Adipocyte (in vitro differentiated cells): ENCODE data around the gene SETD1A.

Experiments
- DNase-seq: peaks from one replicate; pipeline ENCODE4 v3.0.0-alpha.2; 2015; ENCODE audit warnings: low read depth
- H3K27me3 ChIP-seq: replicated peaks from 2 replicates; pipeline ENCODE4 v1.7.0; 2013; ENCODE audit warnings: mild to moderate bottlenecking, low read length, moderate library complexity; ENCODE audit not compliant: control insufficient read depth, insufficient read depth
- H3K36me3 ChIP-seq: 2 replicates; pipeline ENCODE4 v1.7.0; 2013; ENCODE audit warnings: low read length, mild to moderate bottlenecking, moderate library complexity; ENCODE audit not compliant: control insufficient read depth, insufficient read depth, severe bottlenecking
- H3K4me1 ChIP-seq: 2 replicates; pipeline ENCODE4 v1.7.0; 2013; ENCODE audit warnings: mild to moderate bottlenecking, low read length, moderate library complexity; ENCODE audit not compliant: control insufficient read depth, insufficient read depth
- H3K4me3 ChIP-seq: 2 replicates; pipeline ENCODE4 v1.7.0; 2013; ENCODE audit warnings: mild to moderate bottlenecking, low read length, moderate library complexity
- H3K9ac ChIP-seq: 2 replicates; pipeline ENCODE4 v1.7.0; 2013; ENCODE audit warnings: mild to moderate bottlenecking, low read length, moderate library complexity
- H3K9me3 ChIP-seq: 2 replicates; pipeline ENCODE4 v1.7.0; 2013; ENCODE audit warnings: mild to moderate bottlenecking, low read length, moderate library complexity; ENCODE audit not compliant: control insufficient read depth

The SETD1A gene

DNA sequence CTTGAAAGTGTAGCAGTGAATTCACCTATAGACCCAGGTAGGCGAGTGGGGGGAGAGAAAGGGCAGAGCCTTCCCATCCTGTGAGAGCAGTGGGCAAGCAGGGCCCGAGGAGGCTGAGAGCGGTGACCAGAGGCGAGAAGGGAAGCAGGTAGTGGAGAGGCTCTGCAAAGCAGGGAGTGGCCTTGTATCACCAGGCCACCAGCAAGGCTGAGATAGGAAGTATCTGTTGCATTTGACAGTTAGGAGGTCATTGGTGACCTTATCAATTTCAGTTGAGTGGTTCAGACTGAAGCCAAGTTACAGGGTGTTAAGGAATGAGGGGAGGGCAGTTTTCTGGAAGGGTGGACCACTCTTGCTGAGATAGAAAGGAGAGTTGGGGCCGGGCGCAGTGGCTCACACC lies 16.8 kb downstream of the SETD1A start:
- Histone ChIP-seq H3K4me3 (no peak overlapping the region), H3K36me3 (peaks cover 87% of the 10 kb centered on the region)
- no peak for DNase-seq

DNA sequence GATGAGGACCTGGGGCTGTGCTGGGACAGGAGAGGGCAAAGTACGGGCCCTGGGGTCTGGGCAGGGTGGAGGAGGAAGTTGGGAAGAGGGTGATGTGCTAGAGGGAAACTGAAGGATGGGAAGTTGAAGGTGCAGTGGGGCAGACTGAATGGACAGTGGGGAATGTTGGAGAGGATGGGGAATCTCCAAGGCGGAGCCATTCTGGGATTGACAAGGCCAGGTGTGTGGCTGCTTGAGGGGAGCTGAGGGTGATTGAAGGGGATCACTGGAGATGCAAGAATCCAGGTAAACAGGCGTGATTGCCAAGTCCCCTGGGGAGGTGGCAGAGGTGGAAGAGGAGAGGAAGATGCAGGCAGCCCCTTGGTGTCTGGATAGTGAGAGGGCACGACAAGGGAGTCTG lies 18.9 kb downstream of the SETD1A start:
- DNase-seq: no peak
- peaks cover 88% of the 10 kb centered on the region for H3K36me3 ChIP-seq

More for the DNA sequence above, 16.8 kb downstream of the SETD1A start:
- no peaks in the 10 kb centered on the region for H3K4me1 ChIP-seq
- H3K9ac ChIP-seq: no peak overlapping the region
- H3K9me3 ChIP-seq: no peaks in the 10 kb centered on the region
- no peaks in the 10 kb centered on the region for H3K27me3 ChIP-seq

GRCh38 chr16:30977502-30977901 lies 19.9 kb downstream of the SETD1A start:
- H3K9me3 ChIP-seq: no peaks in the 10 kb centered on the region
- no peaks in the 10 kb centered on the region for H3K27me3 ChIP-seq
- H3K4me3 ChIP-seq: no peak overlapping the region
- H3K4me1 ChIP-seq: peaks cover 1% of the 10 kb centered on the region
- no peak for DNase-seq
- H3K36me3 ChIP-seq: peaks cover 84% of the 10 kb centered on the region
- H3K9ac ChIP-seq: no peak overlapping the region

More for the DNA sequence above, 18.9 kb downstream of the SETD1A start:
- no peak overlapping the region for H3K4me3 ChIP-seq
- no peaks in the 10 kb centered on the region for H3K27me3 ChIP-seq
- H3K9ac ChIP-seq: no peak overlapping the region
- H3K9me3 ChIP-seq: no peaks in the 10 kb centered on the region
- H3K4me1 ChIP-seq: no peaks in the 10 kb centered on the region

- H3K9ac ChIP-seq: no peak overlapping the region
- H3K9me3 ChIP-seq: no peaks in the 10 kb centered on the region
- DNase-seq: no peak
- H3K4me3 ChIP-seq: no peak overlapping the region
- H3K27me3 ChIP-seq: no peaks in the 10 kb centered on the region
- peaks cover 74% of the 10 kb centered on the region for H3K36me3 ChIP-seq
- peaks cover 10% of the 10 kb centered on the region for H3K4me1 ChIP-seq
Observed at GRCh38 chr16:30979170-30980022, 21.8 kb downstream of the SETD1A start.

DNA sequence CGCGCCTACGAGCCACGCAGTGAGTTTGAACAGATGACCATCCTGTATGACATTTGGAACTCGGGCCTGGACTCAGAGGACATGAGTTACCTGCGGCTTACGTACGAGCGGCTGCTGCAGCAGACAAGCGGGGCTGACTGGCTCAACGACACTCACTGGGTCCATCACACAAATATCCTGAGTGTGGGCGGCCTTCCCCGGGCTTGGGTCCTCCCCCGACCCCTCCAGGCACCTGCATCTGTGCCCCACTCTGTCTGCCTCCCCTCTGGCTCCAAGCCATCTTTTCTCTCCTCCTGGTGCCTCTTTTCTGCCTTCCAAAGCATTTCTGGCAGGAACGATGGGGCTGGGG lies 22.4 kb downstream of the SETD1A start:
- no peak for DNase-seq
- H3K9me3 ChIP-seq: no peaks in the 10 kb centered on the region
- H3K4me3 ChIP-seq: no peak overlapping the region
- H3K9ac ChIP-seq: no peak overlapping the region
- no peaks in the 10 kb centered on the region for H3K27me3 ChIP-seq
- H3K4me1 ChIP-seq: peaks cover 10% of the 10 kb centered on the region
- peaks cover 73% of the 10 kb centered on the region for H3K36me3 ChIP-seq

GRCh38 chr16:30980434-30980833 lies 22.9 kb downstream of the SETD1A start:
- no peak for DNase-seq
- no peak overlapping the region for H3K4me3 ChIP-seq
- no peak overlapping the region for H3K9ac ChIP-seq
- H3K36me3 ChIP-seq: peaks cover 68% of the 10 kb centered on the region
- H3K9me3 ChIP-seq: no peaks in the 10 kb centered on the region
- peaks cover 14% of the 10 kb centered on the region for H3K4me1 ChIP-seq
- no peaks in the 10 kb centered on the region for H3K27me3 ChIP-seq

DNA sequence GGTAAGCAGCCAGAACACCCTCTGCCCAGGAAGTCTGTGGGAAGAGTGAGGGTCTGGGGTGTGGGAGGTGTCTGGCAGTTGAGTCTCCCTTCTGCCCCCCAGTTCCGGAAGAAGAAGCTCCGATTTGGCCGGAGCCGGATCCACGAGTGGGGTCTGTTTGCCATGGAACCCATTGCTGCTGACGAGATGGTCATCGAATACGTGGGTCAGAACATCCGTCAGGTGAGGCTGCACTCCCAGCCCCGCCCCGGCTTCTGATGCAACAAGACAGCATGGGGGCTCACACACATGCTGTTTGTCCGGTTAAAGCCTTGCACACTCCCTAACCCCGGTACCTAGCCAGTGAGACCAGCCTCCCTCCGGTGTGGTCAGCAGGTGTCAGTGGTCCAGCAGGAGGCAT lies 23.4 kb downstream of the SETD1A start:
- no peak for DNase-seq
- Histone ChIP-seq H3K9ac (no peak overlapping the region), H3K4me1 (peaks cover 19% of the 10 kb centered on the region), H3K27me3 (no peaks in the 10 kb centered on the region), H3K9me3 (no peaks in the 10 kb centered on the region), H3K4me3 (no peak overlapping the region), H3K36me3 (peaks cover 63% of the 10 kb centered on the region)

GRCh38 chr16:30982548-30983288 lies 25.2 kb downstream of the SETD1A start:
- no peak overlapping the region for H3K4me3 ChIP-seq
- H3K27me3 ChIP-seq: no peaks in the 10 kb centered on the region
- no peak overlapping the region for H3K9ac ChIP-seq
- no peak for DNase-seq
- H3K36me3 ChIP-seq: peaks cover 48% of the 10 kb centered on the region
- no peaks in the 10 kb centered on the region for H3K9me3 ChIP-seq
- peaks cover 29% of the 10 kb centered on the region for H3K4me1 ChIP-seq

GRCh38 chr16:30983289-30983889 lies 25.8 kb downstream of the SETD1A start:
- Histone ChIP-seq H3K36me3 (peaks cover 41% of the 10 kb centered on the region), H3K9me3 (no peaks in the 10 kb centered on the region), H3K9ac (no peak overlapping the region), H3K4me1 (peaks cover 29% of the 10 kb centered on the region), H3K4me3 (no peak overlapping the region), H3K27me3 (no peaks in the 10 kb centered on the region)
- DNase-seq: no peak

DNA sequence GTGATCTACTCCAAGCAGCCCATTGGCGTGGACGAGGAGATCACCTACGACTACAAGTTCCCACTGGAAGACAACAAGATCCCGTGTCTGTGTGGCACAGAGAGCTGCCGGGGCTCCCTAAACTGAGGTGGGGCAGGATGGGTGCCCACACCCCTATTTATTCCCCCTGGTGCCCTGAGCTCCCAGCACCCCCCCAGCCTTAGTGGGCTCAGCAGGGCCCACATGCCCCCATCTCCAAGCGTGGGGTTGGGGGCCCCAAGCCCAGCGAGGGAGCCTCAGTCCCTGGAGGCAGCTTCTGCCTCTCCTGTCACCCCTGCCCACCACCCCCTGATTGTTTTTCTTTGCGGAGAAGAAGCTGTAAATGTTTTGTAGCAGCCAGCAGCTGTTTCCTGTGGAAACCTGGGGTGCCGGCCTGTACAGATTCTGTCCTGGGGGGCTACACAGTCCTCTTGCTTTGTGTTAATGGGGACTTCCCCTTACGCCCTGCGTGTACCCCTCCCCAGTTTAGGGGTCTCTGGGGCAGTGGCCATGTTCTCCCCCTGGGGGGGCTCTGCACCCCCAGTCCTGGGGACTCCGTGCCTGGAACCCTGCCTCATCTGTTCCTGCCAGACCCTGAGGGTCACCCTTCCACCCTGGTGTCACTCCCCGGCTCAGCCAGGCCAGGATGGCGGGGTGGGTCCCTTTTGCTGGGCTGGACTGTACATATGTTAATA lies 26.5 kb downstream of the SETD1A start:
- no peaks in the 10 kb centered on the region for H3K9me3 ChIP-seq
- DNase-seq: no peak
- H3K4me1 ChIP-seq: peaks cover 29% of the 10 kb centered on the region
- H3K4me3 ChIP-seq: no peak overlapping the region
- peaks cover 37% of the 10 kb centered on the region for H3K36me3 ChIP-seq
- no peaks in the 10 kb centered on the region for H3K27me3 ChIP-seq
- H3K9ac ChIP-seq: no peak overlapping the region
